Activated CD4-positive, alpha-beta T cell treated with anti-CD3 and anti-CD28 coated beads, Interleukin-2, amount 50 U/mL, for 24 hours (primary cell): ENCODE results near the gene PLCL1.
A peak's percentile ranks its signal among the peaks of the same experiment; 100 is the strongest.

Source experiments
- DNase-seq, 2 donors: peaks; one replicate each; pipeline ENCODE4 v3.0.0-alpha.2; 2020; ENCODE audit warnings: low read depth in 1 of 2, low spot score in 1 of 2

The PLCL1 gene

GRCh38 chr2:198053148-198053547, 248.8 kb downstream of the PLCL1 start:
- no peak for DNase-seq

- no peak for DNase-seq
These were observed 249.4 kb downstream of the PLCL1 start for GRCh38 chr2:198053776-198054175.

GRCh38 chr2:198054299-198054698, 249.9 kb downstream of the PLCL1 start:
- peak in 1 of 2 donors; percentile 37 for DNase-seq

GRCh38 chr2:198055716-198056115, 251.3 kb downstream of the PLCL1 start:
- no peak for DNase-seq

DNA sequence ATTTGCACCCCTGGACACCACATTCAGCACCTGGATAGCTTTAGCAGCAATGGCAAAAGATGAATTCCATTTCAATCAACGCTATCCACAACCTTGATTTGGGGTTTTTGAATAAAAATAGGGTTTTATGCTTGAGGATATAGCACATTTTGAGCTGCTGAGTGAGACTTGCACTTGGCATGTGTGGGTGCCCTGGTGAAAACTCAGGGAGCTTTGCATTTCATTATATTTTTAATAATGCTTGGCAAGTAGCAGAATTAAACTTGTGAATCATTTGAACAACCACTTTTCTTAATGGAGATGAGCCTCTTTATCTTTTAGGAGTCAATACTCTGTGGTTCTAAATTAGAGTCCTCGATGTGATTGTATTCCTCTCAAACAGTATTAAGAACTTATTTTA, 252.4 kb downstream of the PLCL1 start:
- DNase-seq = no peak

- no peak for DNase-seq
These were observed 255.4 kb downstream of the PLCL1 start for GRCh38 chr2:198059800-198060199.

- DNase-seq = no peak
These were observed 255.9 kb downstream of the PLCL1 start for GRCh38 chr2:198060277-198060676.

DNA sequence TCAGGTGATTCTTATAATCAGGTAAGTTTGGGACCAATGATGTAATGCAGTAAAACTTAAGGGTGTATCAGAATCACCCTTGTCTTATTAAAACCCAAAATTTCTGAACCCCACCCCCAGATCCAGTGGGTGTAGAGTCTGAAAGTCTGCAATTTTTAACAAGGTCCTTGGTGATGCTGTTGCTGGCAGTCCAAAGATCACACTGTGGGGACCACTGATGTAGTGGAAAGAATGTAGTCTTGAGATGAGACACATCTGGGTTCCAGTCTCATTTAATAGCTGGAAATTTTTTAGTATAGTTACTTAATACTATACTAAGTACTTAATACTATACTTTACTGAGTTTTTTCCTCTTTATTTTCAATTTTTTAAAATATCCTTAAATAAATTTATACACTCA, 258.4 kb downstream of the PLCL1 start:
- no peak for DNase-seq

- DNase-seq = no peak
These were observed 258.8 kb downstream of the PLCL1 start for GRCh38 chr2:198063242-198063641.

DNA sequence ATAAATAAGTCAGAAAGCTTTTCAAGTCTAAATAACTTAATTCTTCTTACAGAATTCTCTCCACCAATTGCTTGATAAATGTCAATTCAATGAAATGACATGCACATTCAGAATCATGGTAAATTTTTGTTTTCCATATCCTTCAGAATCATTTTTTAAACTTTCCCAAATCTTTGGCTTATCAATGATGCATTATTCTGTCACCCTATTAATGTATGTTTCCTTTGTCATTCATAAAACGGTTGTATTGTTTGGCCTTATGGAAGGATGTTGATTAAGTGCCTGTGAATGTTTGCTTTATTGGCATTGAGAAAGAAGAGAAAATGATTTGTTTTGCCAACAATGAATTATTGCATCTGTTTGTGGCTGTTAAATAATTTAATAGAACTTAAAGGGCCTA, 260.9 kb downstream of the PLCL1 start:
- no peak for DNase-seq

DNA sequence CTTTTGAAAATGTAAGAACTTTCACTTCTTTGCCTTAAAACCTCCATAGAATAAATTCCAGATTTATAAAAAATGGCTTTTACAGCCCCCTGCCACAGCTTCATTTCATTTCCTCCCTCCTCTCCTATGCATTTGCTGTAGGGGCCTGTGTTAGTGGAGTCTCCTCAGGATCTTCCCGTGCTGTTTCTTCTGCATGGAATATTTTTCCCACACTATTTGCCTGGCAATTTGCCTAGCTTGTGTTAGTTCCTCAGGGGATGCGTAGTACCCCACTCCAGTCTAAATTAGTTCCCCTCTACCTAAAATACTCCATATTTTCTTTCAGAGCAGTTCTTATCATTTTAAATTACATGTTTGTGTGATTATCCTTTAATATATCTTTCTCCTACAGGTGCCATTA, 262.2 kb downstream of the PLCL1 start:
- DNase-seq = no peak

DNA sequence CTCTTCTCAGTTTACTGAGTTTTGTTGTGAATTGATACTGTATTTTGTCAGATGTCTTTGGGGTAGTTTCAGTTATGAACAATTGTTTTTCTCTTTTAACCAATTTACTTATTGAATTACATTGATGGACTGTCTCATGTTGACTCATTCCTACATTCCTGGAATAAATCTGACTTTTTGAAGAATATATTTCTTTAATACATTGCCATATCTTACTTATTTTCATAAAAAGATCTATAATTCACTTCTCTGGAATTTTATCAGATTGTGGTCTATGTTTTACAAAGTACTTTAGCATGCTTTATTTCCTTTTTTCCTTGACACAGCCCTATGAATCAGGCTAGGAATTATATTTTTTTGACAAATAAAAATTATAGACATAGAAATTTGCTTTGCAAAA, 268.3 kb downstream of the PLCL1 start:
- DNase-seq = no peak

DNA sequence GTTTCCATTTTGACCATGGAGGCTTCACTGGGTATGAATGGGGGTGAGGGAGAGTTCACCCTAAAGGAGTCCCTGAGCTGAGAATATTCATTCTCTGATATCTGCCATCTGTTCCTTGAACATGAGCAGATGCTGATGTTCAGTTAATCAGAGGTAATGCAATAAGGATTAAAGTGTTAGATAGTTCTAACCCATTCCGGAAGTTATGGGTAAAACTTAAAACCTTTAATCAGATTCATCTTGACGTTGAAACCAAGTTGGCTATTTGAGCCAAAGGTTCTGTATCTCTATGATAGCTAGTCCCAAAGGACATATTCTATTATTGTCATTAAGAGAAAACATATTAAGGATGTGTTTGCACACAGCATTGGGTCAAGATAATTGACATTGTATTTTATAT, 268.9 kb downstream of the PLCL1 start:
- no peak for DNase-seq

DNA sequence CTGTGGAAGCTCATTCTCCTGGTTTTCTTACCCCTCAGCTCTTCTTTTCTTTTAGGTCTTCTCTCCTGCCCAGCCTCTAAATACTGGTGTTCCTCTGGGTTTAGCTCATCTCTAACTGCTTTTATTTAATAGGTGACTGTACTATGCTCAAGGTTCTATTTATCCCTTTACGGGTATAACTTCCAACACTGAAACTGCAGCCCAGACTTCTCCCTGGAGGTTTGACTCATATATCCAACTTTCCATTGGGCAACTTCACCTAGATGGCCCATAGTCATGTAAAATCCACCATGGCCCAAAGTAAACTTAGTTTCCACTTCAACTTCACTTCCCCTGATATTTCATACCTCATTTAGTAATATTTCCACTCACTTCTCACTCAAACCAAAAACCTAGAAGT, 273.1 kb downstream of the PLCL1 start:
- no peak for DNase-seq

DNA sequence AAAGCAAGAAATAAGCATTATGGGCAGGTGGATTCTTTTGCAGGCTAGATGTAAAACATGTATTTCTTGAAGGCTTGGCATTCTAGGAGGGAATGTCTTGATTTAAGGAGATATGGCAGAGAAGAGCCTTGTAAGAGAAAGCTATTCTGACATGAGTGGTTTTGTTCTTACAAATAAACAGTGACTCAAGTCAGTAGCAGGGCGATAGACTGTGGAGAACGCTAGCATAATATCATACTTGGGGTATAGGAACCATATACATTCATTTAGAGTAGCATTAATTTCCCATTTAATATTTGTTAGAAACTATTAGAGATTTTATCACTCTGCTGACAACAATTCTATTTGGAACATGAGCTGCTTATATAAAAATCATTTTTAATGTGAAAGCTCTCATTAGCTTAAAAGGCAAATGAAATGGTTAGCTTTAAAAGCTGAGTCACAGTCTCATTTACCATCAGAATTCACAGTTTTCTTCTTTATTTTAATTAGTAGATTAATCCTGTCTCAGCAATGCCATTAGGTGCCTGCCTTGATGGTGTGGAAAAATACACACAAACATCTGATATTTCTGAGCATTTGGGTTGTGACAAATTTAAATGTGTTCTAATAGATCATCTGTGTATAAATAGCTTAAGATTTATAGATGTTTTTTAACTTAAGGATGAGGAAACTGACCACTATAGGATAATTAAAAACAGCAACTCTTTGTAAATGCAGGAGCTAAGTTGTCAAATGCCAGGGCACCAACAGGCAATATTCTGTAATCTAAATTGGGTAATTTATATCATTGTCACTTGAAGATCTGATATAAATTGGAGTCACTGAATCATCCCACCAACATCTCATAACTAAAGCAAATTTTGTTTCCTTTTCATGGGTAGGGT, 276.7 kb downstream of the PLCL1 start:
- no peak for DNase-seq

DNA sequence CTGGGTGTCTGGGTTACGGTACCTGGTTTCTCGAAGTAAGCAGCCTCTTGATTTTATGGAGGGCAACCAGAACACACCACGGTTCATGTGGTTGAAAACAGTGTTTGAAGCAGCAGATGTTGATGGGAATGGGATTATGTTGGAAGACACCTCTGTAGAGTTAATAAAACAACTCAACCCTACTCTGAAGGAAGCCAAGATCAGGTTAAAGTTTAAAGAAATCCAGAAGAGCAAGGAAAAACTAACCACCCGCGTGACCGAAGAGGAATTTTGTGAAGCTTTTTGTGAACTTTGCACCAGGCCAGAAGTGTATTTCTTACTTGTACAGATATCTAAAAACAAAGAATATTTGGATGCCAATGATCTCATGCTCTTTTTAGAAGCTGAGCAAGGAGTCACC, 279.8 kb downstream of the PLCL1 start:
- DNase-seq = no peak

- no peak for DNase-seq
These were observed 291.6 kb downstream of the PLCL1 start for GRCh38 chr2:198096002-198096401.

DNA sequence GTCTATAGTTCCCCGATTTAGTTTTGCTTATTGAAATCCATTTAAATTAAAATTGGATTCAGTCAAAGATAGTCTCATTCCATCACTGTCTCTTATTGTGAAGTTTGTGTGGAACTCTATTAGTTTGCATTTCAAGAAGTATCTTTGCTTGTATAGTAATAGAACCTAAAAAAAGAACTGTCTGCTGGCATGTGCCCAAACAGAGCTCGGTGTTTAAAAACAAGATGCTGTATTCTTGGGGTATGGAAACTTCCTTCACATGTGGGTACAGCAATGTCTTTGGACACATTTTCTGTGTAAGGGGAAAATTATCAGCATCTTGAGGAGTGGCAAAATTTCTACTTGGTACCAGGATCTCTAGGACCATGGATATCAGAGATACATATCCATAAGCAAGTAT, 292.6 kb downstream of the PLCL1 start:
- DNase-seq = no peak

DNA sequence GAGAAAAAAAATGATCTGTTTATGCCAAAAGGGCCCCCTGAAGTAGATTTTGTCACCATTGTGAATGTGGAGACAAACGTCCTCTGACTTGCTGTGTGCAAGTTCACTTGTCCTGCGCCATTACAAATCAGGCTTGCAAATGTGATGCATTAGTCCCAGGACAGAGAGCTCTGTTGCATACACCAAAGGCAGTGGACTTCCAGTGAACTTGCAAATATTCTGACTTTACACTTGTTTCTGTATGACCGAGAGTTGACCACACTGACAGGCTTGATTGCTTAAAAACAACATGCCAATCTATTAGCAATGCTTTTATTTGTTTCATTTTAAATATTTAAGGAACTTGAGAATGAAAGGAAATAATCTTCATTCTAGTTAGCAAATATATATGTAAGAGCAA, 293.2 kb downstream of the PLCL1 start:
- DNase-seq = no peak

DNA sequence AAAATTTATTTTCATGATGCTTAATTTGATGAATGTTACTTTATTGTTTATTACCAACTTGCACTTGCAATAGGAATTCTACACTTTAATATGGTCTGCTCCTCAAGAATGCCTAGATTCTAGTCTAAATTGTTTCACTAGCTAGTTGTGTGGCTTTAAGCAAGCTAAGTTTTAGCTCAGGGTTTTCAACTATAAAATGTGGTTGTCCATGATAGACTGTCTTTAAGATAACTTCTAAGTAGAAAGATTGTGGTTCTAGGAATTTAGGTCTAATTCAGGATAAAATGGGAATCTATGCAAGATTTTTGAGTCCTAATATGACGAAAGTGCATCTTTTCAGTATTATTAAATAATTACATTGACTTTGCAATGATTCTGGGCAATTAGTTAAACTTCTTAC, 294.0 kb downstream of the PLCL1 start:
- no peak for DNase-seq

DNA sequence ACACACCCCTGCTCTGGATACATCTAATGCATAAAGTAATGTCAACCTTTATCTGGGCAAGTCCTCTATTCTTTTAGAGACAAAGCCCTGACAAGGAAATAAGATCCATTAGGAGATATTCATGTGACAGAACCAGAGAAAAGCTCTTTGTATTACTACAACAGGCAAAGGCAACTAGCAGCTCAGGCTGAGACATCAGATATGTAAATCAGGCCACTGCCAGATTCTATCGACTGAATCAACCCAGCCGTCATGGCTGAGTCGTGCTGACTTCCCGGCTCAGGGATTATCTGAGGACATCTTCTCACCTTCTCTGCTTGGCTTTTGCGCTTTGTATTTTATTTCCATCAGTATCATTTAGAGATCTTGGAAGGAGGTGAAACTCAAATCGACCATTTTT, 294.5 kb downstream of the PLCL1 start:
- DNase-seq = no peak

DNA sequence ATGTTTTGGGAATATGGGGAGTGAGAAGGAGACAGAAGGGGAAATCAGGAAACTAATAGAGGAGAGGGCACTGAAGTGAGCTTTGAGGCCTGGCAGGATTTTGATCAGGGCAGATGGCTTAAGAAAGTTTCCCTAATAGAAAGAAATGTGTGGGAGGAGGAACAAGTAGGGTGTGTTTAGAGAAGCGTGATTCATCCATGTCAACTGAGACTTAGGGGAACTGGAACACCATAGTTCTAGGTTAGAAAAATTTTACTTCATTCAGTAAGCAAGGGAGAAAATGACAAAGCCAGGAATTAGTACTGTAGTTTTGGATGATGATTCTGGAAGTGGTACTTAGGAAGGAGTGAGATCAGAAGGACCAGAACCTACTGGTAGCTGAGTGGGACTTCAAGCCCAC, 296.0 kb downstream of the PLCL1 start:
- DNase-seq = no peak

DNA sequence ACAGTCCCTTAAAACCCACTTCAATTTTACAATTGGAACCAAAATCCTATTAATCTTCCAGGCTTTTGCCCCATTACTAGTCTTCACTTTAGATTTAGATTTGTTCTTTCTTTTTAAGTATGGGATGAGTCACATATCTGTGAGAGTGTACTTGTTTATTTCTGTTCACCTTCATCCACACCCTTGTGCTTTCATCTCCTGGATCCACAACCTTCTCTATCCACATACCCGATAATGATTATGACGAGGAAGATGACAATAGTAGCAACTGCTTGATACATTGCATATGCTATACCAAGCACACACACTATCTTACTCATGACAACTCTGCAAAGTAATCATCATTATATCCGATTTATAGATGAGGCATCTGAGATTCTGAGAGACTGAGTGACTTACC, 297.3 kb downstream of the PLCL1 start:
- DNase-seq = no peak
